Measurements from ENCODE around the gene IQSEC1. TPM values are rescaled to one million over a fixed set of nuclear protein-coding genes. Genes with fewer than 3 reads are reported as not detected.

IQSEC1 gene
- total and polyA plus RNA-seq, 2 donors (not counting 1 experiment from before 2014, with no cell fraction given), result 96.7 to 222 TPM

- Mint-ChIP-seq H3K9me3 (ENCODE audit: insufficient read depth) (no peaks in the 10 kb centered on the region), H3K27me3 (no peaks in the 10 kb centered on the region), H3K4me3 (no peak overlapping the region), H3K4me1 (peaks cover 56% of the 10 kb centered on the region), H3K27ac (peak overlapping the region; percentile 66)
- 70% methylated on average over 6 of the region's 7 CpGs for WGBS (ENCODE audit: insufficient coverage)
- H3K9me3 ChIP-seq (ENCODE audit: control extremely low read depth in 1 of 3, control insufficient read depth in 2 of 3, insufficient read depth in 1 of 3, low read length in 2 of 3), result no peaks in the 10 kb centered on the region
- H3K9ac ChIP-seq (ENCODE audit: low read length), result no peak overlapping the region
- H3K36me3 ChIP-seq (replicated peaks in 1 of 2; ENCODE audit: control extremely low read depth in 1 of 2, control insufficient read depth in 1 of 2, extremely low read depth in 1 of 2, insufficient read depth in 2 of 2, low read length in 1 of 2), result peaks cover 0 to 80% of the 10 kb centered on the region in 2 experiments
- POLR2A ChIA-PET, result no interaction called here
- peak overlapping the region in 1 of 2 donors; percentile 3 for H3K27ac ChIP-seq (ENCODE audit: low read length in 2 of 2)
- H2AFZ ChIP-seq (ENCODE audit: insufficient read depth, low read depth, low read length, poor library complexity, severe bottlenecking), result no peak overlapping the region
- intact Hi-C loops (cut with micrococcal nuclease), result loop anchor here (5.0 kb wide), 1 partner anchor 35 kb away; no protein-coding TSS in a partner anchor
- ATAC-seq (ENCODE audit: low read depth), result no peak
- DNase-seq, result no peak
- H3K27me3 ChIP-seq (replicated peaks in 1 of 4; ENCODE audit: control extremely low read depth in 1 of 4, control insufficient read depth in 3 of 4, insufficient read depth in 4 of 4, low read length in 3 of 4), result no peaks in the 10 kb centered on the region
- H3K4me3 ChIP-seq (ENCODE audit: control extremely low read depth in 1 of 5, extremely low read depth in 1 of 5, insufficient read depth in 1 of 5, low read depth in 2 of 5, low read length in 4 of 5), result no peak overlapping the region
- peaks cover 100% of the 10 kb centered on the region for H4K20me1 ChIP-seq (ENCODE audit: control insufficient read depth, insufficient read depth, low read length, poor library complexity, severe bottlenecking)
- peaks cover 28 to 57% of the 10 kb centered on the region in 2 donors for H3K4me1 ChIP-seq (ENCODE audit: control insufficient read depth in 2 of 2, insufficient read depth in 2 of 2, low read length in 2 of 2)
- TF ChIP-seq EZH2 (IDR thresholded peaks at IDR 0.05; ENCODE audit: borderline replicate concordance, insufficient read depth, low read depth, low read length, poor library complexity, severe bottlenecking) (no peak), CTCF (IDR thresholded peaks at IDR 0.05) (no peak)
- CTCF ChIA-PET, result interaction anchor here (1.0 to 2.0 kb wide), 6 partner anchors 12 to 73 kb away, joined by 3 to 5 read pairs (median 3); no protein-coding TSS in a partner anchor
- H3K79me2 ChIP-seq (ENCODE audit: control insufficient read depth, insufficient read depth, low read length), result peaks cover 100% of the 10 kb centered on the region
- H3K4me2 ChIP-seq (replicated peaks; ENCODE audit: low read depth, low read length, poor library complexity, severe bottlenecking), result no peak overlapping the region
These were observed 125.5 kb downstream of the IQSEC1 start for GRCh38 chr3:12947504-12948369.
